ENCODE data around the gene SDHC.

The SDHC gene

GRCh38 chr1:161299347-161299746, 14.8 kb upstream of the SDHC start:
- FAIRE-seq (no peak), DNase-seq (ENCODE audit: insufficient read length, low spot score) (no peak)
- TF ChIP-seq CTCF (IDR thresholded peaks at IDR 0.05; ENCODE audit: insufficient read depth, missing control alignments), result no peak

GRCh38 chr1:161300478-161300877, 13.7 kb upstream of the SDHC start:
- DNase-seq (ENCODE audit: insufficient read length, low spot score) (no peak), FAIRE-seq (no peak)
- TF ChIP-seq CTCF (IDR thresholded peaks at IDR 0.05; ENCODE audit: insufficient read depth, missing control alignments), result no peak

GRCh38 chr1:161304927-161305866, 9.0 kb upstream of the SDHC start:
- DNase-seq (ENCODE audit: insufficient read length, low spot score) (no peak), FAIRE-seq (no peak)
- TF ChIP-seq CTCF (IDR thresholded peaks at IDR 0.05; ENCODE audit: insufficient read depth, missing control alignments), result no peak

- FAIRE-seq (no peak), DNase-seq (ENCODE audit: insufficient read length, low spot score) (peak; percentile 66)
- no peak for TF ChIP-seq CTCF (IDR thresholded peaks at IDR 0.05; ENCODE audit: insufficient read depth, missing control alignments)
Measured at GRCh38 chr1:161305867-161306519, 8.2 kb upstream of the SDHC start.

- FAIRE-seq, result no peak
- DNase-seq (ENCODE audit: insufficient read length, low spot score), result no peak
- no peak for TF ChIP-seq CTCF (IDR thresholded peaks at IDR 0.05; ENCODE audit: insufficient read depth, missing control alignments)
Measured at GRCh38 chr1:161307230-161307768, 6.9 kb upstream of the SDHC start.

- FAIRE-seq (no peak), DNase-seq (ENCODE audit: insufficient read length, low spot score) (no peak)
- TF ChIP-seq CTCF (IDR thresholded peaks at IDR 0.05; ENCODE audit: insufficient read depth, missing control alignments), result no peak
Measured at GRCh38 chr1:161307892-161308638, 6.1 kb upstream of the SDHC start.

Data from D721Med (cell line).